Kidney (tissue), 14 donors: ENCODE data around the gene HOMER2. TPM values are rescaled to one million over a fixed set of nuclear protein-coding genes. Genes with fewer than 3 reads are reported as not detected.

Experiments used
- DNase-seq, 5 donors: peaks; one replicate each; pipeline ENCODE4 v3.0.0-alpha.2; 2013 to 2020
- FAIRE-seq: peaks from 2 replicates; lab custom pipeline; 2012; peaks lifted over from hg19 to GRCh38; lab: Jason Lieb, UNC
- H3K27ac ChIP-seq, 2 donors: one replicate each; pipeline ENCODE4 v1.7.0; 2013; ENCODE audit warnings: low read depth in 2 of 2, low read length in 2 of 2, inconsistent platforms in 1 of 2
- H3K27me3 ChIP-seq: one replicate; pipeline ENCODE4 v1.7.1; 2013; ENCODE audit warnings: low read length, inconsistent platforms; ENCODE audit not compliant: control insufficient read depth, insufficient read depth
- H3K36me3 ChIP-seq, 3 donors: one replicate each; pipeline versions ENCODE4 v1.7.0 to v1.7.1; 2013; ENCODE audit warnings: low read length in 3 of 3, control low read depth in 1 of 3, inconsistent platforms in 1 of 3; ENCODE audit not compliant: insufficient read depth in 3 of 3, control insufficient read depth in 2 of 3
- H3K4me1 ChIP-seq, 3 donors: one replicate each; pipeline versions ENCODE4 v1.7.0 to v1.7.1; 2013; ENCODE audit warnings: low read length in 3 of 3, inconsistent platforms in 1 of 3, low read depth in 1 of 3; ENCODE audit not compliant: control insufficient read depth in 2 of 3, insufficient read depth in 2 of 3
- H3K4me3 ChIP-seq, 3 donors: one replicate each; pipeline versions ENCODE4 v1.7.0 to v1.8.1; 2013; ENCODE audit warnings: low read length in 3 of 3, control low read depth in 1 of 3, inconsistent platforms in 1 of 3
- H3K9ac ChIP-seq, 3 donors: one replicate each; pipeline versions ENCODE4 v1.7.0 to v1.7.1; 2013; ENCODE audit warnings: low read length in 3 of 3, control low read depth in 1 of 3, inconsistent platforms in 1 of 3
- H3K9me3 ChIP-seq, 3 donors: one replicate each; pipeline versions ENCODE4 v1.7.0 to v1.7.1; 2013; ENCODE audit warnings: low read length in 3 of 3, control low read depth in 1 of 3, inconsistent platforms in 1 of 3; ENCODE audit not compliant: control insufficient read depth in 2 of 3, insufficient read depth in 1 of 3
- intact Hi-C: fragments of 100-400 bp; cut with DNase I; formaldehyde crosslinking; loops from one replicate; pipeline ENCODE4 v1.11.1; 2022
- polyA plus RNA-seq: library from polyadenylated mRNA; stranded (reverse); fragments of 350-450 nt; fragmentation: Illumina TruSeq; extraction: RNeasy Lipid Tissue Mini Kit (QIAGEN cat#74804); gene quantifications from one replicate; pipeline ENCODE4 v1.2.3, GENCODE V29; 2014; ENCODE audit warnings: low read depth, low replicate concordance; ENCODE audit not compliant: insufficient read depth
- total RNA-seq: library from RNA; stranded (reverse); fragmentation: NEBNext Ultra II Directional; extraction: Animal tissue kit (Norgen Biotek cat#: 25700); gene quantifications from one replicate; pipeline ENCODE4 v1.2.1, GENCODE V29; 2021
- TF ChIP-seq, protein P1 (sequence below): IDR thresholded peaks from 3 replicates; pipeline ENCODE4 v1.5.1; 2012; ENCODE audit warnings: mild to moderate bottlenecking, moderate library complexity, borderline replicate concordance; ENCODE audit not compliant: insufficient read depth; ENCODE audit errors: extremely low read depth
- donor health status: control.
- donor health status: control.
- donor health status: control.
- donor health status: control.
- donor health status: control.
- donor health status: DM: yes; HTN: yes; CAD: no.
- donor health status: Normal renal cell carcinoma (clear cell type).

The HOMER2 gene
- total and polyA plus RNA-seq, 2 donors from 2014 or later = 4.6 to 35.8 TPM

DNA sequence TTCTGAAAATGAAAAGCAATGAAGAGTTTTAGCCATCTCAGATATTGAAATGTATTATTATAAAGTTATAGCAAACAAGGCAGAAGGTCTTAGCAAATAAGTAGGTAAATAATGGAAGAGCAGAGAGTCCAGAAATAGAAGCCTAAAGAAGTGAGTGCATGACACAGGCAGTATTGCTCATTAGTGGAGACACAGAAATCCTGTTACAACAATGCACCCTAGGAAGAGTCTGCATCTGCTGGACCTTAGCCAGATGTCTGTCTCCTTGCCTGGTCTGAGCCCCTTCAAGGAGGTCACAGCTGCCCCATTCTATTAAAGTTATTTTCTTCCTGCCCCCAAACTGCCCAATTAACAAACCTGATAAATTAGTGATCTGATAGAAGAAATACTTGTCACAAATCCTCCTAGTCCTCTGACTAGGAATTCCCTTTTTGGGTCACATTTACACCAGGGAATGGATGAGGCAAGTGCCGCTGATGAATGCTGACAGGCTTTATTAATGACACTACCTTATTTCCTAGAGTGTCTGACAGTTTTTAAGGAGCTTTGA lies 51.9 kb downstream of the HOMER2 start:
- Histone ChIP-seq H3K9me3 (no peaks in the 10 kb centered on the region), H3K4me3 (no peak overlapping the region), H3K9ac (no peak overlapping the region), H3K4me1 (no peaks in the 10 kb centered on the region), H3K36me3 (no peaks in the 10 kb centered on the region), H3K27me3 (no peaks in the 10 kb centered on the region), H3K27ac (no peak overlapping the region)
- TF ChIP-seq, protein P1, sequence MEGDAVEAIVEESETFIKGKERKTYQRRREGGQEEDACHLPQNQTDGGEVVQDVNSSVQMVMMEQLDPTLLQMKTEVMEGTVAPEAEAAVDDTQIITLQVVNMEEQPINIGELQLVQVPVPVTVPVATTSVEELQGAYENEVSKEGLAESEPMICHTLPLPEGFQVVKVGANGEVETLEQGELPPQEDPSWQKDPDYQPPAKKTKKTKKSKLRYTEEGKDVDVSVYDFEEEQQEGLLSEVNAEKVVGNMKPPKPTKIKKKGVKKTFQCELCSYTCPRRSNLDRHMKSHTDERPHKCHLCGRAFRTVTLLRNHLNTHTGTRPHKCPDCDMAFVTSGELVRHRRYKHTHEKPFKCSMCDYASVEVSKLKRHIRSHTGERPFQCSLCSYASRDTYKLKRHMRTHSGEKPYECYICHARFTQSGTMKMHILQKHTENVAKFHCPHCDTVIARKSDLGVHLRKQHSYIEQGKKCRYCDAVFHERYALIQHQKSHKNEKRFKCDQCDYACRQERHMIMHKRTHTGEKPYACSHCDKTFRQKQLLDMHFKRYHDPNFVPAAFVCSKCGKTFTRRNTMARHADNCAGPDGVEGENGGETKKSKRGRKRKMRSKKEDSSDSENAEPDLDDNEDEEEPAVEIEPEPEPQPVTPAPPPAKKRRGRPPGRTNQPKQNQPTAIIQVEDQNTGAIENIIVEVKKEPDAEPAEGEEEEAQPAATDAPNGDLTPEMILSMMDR = no peak
- intact Hi-C loops = no loop called here
- FAIRE-seq (no peak), DNase-seq (no peak)

DNA sequence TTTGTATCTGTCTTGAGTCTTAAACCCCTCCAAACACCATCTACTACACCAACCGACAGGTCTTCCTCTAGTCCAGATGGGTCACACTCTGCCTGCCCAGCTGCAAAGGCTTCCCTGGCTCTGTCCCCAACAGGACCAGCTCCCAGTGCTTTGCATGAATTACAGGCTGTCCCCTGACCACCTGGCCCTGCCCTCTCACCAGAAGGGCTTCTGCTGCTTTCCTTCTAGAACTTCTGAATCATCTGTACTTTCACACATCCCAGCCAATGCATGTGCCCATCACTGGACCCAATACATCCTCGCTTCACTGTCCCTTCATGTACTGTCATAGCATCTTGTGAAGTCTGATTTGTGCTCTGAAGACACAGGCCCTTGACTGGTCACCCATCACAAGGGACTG lies 53.6 kb downstream of the HOMER2 start:
- Histone ChIP-seq H3K4me3 (no peak overlapping the region), H3K9ac (no peak overlapping the region), H3K4me1 (no peaks in the 10 kb centered on the region), H3K27ac (no peak overlapping the region), H3K36me3 (no peaks in the 10 kb centered on the region), H3K9me3 (no peaks in the 10 kb centered on the region), H3K27me3 (no peaks in the 10 kb centered on the region)
- TF ChIP-seq, protein P1 = no peak
- DNase-seq = no peak
- FAIRE-seq = no peak
- intact Hi-C loops = no loop called here

DNA sequence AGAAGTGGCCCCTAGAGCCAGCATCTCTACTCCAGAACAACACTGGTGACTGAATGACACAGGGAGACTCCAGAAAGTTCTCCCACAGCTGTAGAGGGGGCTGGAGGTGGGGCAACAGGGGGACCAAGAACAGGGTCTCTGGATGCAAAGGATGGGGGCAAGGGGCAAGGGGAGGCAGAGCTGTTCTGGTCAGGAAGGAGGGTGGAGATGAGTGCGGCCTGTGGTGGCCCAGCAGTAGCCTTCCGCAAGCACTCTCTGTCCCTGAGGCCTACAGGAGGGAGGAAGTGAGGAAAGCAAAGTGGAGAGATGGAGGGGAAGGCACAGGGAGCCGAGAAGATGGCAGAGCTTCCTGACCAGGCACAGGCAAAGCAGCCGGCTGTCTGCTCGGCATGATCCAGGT lies 56.5 kb downstream of the HOMER2 start:
- Histone ChIP-seq H3K9ac (no peak overlapping the region), H3K9me3 (no peaks in the 10 kb centered on the region), H3K27me3 (no peaks in the 10 kb centered on the region), H3K36me3 (no peaks in the 10 kb centered on the region), H3K4me3 (no peak overlapping the region), H3K27ac (no peak overlapping the region), H3K4me1 (no peaks in the 10 kb centered on the region)
- FAIRE-seq (no peak), DNase-seq (no peak)
- intact Hi-C loops = no loop called here
- TF ChIP-seq, protein P1 = no peak
